Kidney (tissue), 14 donors: ENCODE results near the gene WWOX. TPM values are rescaled to one million over a fixed set of nuclear protein-coding genes. Genes with fewer than 3 reads are reported as not detected.
A peak's percentile ranks its signal among the peaks of the same experiment; 100 is the strongest.

Experiments
- DNase-seq, 5 donors: peaks; one replicate each; pipeline ENCODE4 v3.0.0-alpha.2; 2013 to 2020
- FAIRE-seq: peaks from 2 replicates; lab custom pipeline; 2012; peaks lifted over from hg19 to GRCh38; lab: Jason Lieb, UNC
- H3K27ac ChIP-seq, 2 donors: one replicate each; pipeline ENCODE4 v1.7.0; 2013; ENCODE audit warnings: low read depth in 2 of 2, low read length in 2 of 2, inconsistent platforms in 1 of 2
- H3K27me3 ChIP-seq: one replicate; pipeline ENCODE4 v1.7.1; 2013; ENCODE audit warnings: low read length, inconsistent platforms; ENCODE audit not compliant: control insufficient read depth, insufficient read depth
- H3K36me3 ChIP-seq, 3 donors: one replicate each; pipeline versions ENCODE4 v1.7.0 to v1.7.1; 2013; ENCODE audit warnings: low read length in 3 of 3, control low read depth in 1 of 3, inconsistent platforms in 1 of 3; ENCODE audit not compliant: insufficient read depth in 3 of 3, control insufficient read depth in 2 of 3
- H3K4me1 ChIP-seq, 3 donors: one replicate each; pipeline versions ENCODE4 v1.7.0 to v1.7.1; 2013; ENCODE audit warnings: low read length in 3 of 3, inconsistent platforms in 1 of 3, low read depth in 1 of 3; ENCODE audit not compliant: control insufficient read depth in 2 of 3, insufficient read depth in 2 of 3
- H3K4me3 ChIP-seq, 3 donors: one replicate each; pipeline versions ENCODE4 v1.7.0 to v1.8.1; 2013; ENCODE audit warnings: low read length in 3 of 3, control low read depth in 1 of 3, inconsistent platforms in 1 of 3
- H3K9ac ChIP-seq, 3 donors: one replicate each; pipeline versions ENCODE4 v1.7.0 to v1.7.1; 2013; ENCODE audit warnings: low read length in 3 of 3, control low read depth in 1 of 3, inconsistent platforms in 1 of 3
- H3K9me3 ChIP-seq, 3 donors: one replicate each; pipeline versions ENCODE4 v1.7.0 to v1.7.1; 2013; ENCODE audit warnings: low read length in 3 of 3, control low read depth in 1 of 3, inconsistent platforms in 1 of 3; ENCODE audit not compliant: control insufficient read depth in 2 of 3, insufficient read depth in 1 of 3
- CTCF ChIP-seq: IDR thresholded peaks from 3 replicates; pipeline ENCODE4 v1.5.1; 2012; ENCODE audit warnings: mild to moderate bottlenecking, moderate library complexity, borderline replicate concordance; ENCODE audit not compliant: insufficient read depth; ENCODE audit errors: extremely low read depth
- intact Hi-C: fragments of 100-400 bp; cut with DNase I; formaldehyde crosslinking; loops from one replicate; pipeline ENCODE4 v1.11.1; 2022
- polyA plus RNA-seq: library from polyadenylated mRNA; stranded (reverse); fragments of 350-450 nt; fragmentation: Illumina TruSeq; extraction: RNeasy Lipid Tissue Mini Kit (QIAGEN cat#74804); gene quantifications from one replicate; pipeline ENCODE4 v1.2.3, GENCODE V29; 2014; ENCODE audit warnings: low read depth, low replicate concordance; ENCODE audit not compliant: insufficient read depth
- total RNA-seq: library from RNA; stranded (reverse); fragmentation: NEBNext Ultra II Directional; extraction: Animal tissue kit (Norgen Biotek cat#: 25700); gene quantifications from one replicate; pipeline ENCODE4 v1.2.1, GENCODE V29; 2021
- donor health status: control.
- donor health status: control.
- donor health status: control.
- donor health status: control.
- donor health status: control.
- donor health status: DM: yes; HTN: yes; CAD: no.
- donor health status: Normal renal cell carcinoma (clear cell type).

WWOX gene
- total and polyA plus RNA-seq, 2 donors from 2014 or later: 22.5 to 30.3 TPM

GRCh38 chr16:78609402-78610274, 510.2 kb downstream of the WWOX start:
- no peaks in the 10 kb centered on the region for H3K27me3 ChIP-seq
- H3K4me3 ChIP-seq: peak overlapping the region in 2 of 3 donors; percentile 63
- H3K4me1 ChIP-seq: peaks cover 0 to 7% (median 4%) of the 10 kb centered on the region in 3 donors
- TF ChIP-seq CTCF: no peak
- FAIRE-seq (no peak), DNase-seq (peak in 2 of 5 donors; percentile 24 to 47)
- H3K9ac ChIP-seq: peak overlapping the region in 1 of 3 donors; percentile 60
- H3K36me3 ChIP-seq: no peaks in the 10 kb centered on the region
- intact Hi-C loops: no loop called here
- no peaks in the 10 kb centered on the region for H3K9me3 ChIP-seq
- no peak overlapping the region for H3K27ac ChIP-seq

- Histone ChIP-seq H3K27ac (no peak overlapping the region), H3K9ac (no peak overlapping the region), H3K27me3 (no peaks in the 10 kb centered on the region), H3K36me3 (no peaks in the 10 kb centered on the region), H3K9me3 (no peaks in the 10 kb centered on the region), H3K4me1 (peaks cover 0 to 7% (median 4%) of the 10 kb centered on the region in 3 donors), H3K4me3 (no peak overlapping the region)
- TF ChIP-seq CTCF: no peak
- DNase-seq: no peak
- no peak for FAIRE-seq
- intact Hi-C loops: no loop called here
Measured at GRCh38 chr16:78611318-78611717, 511.9 kb downstream of the WWOX start.

GRCh38 chr16:78619811-78620210, 520.4 kb downstream of the WWOX start:
- no peak overlapping the region for H3K27ac ChIP-seq
- no peaks in the 10 kb centered on the region for H3K4me1 ChIP-seq
- H3K9ac ChIP-seq: no peak overlapping the region
- no peak for DNase-seq
- no peak for FAIRE-seq
- no peak for TF ChIP-seq CTCF
- no peaks in the 10 kb centered on the region for H3K27me3 ChIP-seq
- no peak overlapping the region for H3K4me3 ChIP-seq
- no peaks in the 10 kb centered on the region for H3K36me3 ChIP-seq
- no peaks in the 10 kb centered on the region for H3K9me3 ChIP-seq
- intact Hi-C loops: no loop called here
